GM21390 (cell line): ENCODE measurements around the gene NLRP3.
A peak's percentile ranks its signal among the peaks of the same experiment; 100 is the strongest.
"Not testable (repeated sequence)": the region's sequence is repeated elsewhere in the genome, so short reads cannot be mapped to it uniquely, and the experiment has no call there.

Experiments
- ATAC-seq: cut with Tn5 transposase; IDR thresholded peaks from one replicate; pipeline ENCODE4 v1.9.1; 2021; ENCODE audit not compliant: unreplicated experiment

Gene NLRP3

DNA sequence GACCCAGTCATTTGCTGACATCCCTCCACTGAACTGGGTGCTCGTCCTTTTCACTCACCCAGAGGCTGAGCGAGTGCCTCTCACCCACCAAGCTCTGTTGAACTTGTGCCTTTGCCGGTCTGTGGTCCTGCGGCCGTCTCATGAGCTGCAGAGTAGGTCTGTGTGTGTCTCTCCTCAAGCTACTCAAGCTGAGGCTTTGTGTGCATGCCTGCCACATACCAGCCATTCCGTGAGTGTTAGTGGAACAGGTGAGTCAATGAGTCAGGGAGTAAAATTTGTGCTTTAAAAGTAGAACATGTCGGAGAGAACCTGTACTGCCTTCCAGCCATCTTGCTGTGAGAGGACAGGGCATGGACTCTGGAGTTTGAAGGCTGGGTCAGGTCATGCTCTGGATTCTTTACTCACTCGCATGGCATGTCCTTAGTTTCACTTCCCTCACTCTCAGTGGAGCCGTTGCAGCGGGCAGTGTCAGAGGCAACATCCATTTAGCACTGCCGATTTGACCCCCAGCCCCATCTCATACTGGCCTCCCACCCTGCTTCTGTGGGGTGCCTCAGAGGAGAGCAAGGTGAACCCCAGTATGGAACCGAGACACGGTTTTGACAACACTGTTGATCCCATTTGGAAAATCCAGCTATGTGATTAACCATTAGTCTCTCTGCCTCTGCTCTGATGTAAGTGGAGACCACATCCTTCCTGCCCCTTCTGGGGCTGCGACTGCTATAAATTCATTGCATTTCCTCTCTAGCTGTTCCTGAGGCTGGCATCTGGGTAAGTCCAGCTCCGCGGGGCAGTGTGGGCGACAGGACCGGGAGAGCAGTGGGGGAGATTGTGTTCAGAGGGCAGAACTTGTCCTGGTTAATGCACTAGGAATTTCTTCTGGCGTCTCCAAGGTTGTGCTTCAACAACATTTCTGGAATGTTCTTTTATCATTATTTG, at the start of gene NLRP3:
Gene NLRP3, plus strand, starts transcription at position 751 of the 939 bp plus-strand sequence. CDS start 2,628 bp downstream, outside the sequence.
- no peak for ATAC-seq

DNA sequence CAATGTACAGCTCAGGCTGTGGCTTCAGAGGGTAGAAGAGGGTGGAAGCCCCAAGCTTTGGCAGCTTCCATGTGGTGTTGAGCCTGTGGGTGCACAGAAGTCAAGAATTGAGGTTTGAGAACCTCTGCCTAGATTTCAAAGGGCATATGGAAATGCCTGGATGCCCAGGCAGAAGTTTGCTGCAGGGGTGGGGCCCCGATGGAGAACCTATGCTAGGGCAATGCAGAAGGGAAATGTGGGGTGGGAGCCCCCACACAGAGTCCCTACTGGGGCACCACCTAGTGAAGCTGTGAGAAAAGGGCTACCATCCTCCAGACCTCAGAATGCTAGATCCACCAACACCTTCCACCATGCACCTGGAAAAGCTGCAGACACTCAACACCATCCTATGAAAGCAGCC, 49.6 kb upstream of the NLRP3 start:
- ATAC-seq = not testable (repeated sequence)

DNA sequence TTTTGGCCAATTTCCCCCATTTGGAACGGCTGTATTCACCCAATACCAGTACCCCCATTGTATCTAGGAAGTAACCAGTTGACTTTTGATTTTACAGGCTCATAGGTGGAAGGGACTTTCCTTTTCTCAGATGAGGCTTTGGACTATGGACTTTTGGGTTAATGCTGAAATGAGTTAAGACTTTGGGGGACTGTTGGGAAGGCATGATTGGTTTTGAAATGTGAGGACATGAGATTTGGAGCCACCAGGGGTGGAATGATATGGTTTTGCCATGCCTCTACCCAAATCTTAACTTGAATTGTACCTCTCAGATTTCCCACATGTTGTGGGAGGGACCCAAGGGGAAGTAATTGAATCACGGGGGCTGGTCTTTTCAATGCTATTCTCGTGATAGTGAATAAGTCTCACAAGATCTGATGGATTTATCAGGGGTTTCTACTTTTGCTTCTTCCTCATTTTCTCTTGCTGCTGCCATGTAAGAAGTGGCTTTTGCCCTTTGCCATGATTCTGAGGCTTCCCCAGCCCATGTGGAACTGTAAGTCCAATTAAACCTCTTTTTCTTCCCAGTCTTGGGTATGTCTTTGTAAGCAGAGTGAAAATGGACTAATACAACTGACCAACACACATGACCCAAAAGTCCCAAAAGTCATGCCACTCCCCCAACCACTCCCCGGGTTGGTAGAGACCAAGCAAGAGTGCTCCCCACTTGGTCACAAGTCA, 48.9 kb upstream of the NLRP3 start:
- no peak for ATAC-seq

DNA sequence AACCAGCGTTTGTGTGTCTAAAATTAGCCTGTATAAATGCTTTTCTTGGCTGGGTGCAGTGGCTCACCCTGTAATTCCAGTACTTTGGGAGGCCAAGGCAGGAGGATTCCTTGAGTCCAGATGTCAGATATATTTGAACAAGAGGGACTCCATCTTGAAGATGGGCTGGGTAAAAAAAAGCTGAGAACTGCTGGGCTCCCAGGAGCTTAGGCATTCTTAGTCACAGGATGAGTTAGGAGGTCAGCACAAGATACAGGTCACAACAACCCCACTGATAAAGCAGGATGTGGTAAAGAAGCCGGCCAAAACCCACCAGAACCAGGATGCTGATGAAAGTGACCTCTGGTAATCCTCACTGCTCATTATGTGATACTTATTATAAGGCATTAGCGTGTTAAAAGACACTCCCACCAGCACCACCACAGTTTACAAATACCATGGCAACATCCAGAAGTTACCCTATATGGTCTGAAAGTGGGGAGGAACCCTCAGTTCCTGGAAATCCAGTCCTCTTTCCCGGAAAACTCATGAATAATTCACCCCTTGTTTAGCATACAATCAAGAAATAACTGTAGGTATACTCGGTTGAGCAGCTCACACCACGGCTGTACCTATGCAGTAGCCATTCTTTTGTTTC, 48.1 kb upstream of the NLRP3 start:
- ATAC-seq = no peak

DNA sequence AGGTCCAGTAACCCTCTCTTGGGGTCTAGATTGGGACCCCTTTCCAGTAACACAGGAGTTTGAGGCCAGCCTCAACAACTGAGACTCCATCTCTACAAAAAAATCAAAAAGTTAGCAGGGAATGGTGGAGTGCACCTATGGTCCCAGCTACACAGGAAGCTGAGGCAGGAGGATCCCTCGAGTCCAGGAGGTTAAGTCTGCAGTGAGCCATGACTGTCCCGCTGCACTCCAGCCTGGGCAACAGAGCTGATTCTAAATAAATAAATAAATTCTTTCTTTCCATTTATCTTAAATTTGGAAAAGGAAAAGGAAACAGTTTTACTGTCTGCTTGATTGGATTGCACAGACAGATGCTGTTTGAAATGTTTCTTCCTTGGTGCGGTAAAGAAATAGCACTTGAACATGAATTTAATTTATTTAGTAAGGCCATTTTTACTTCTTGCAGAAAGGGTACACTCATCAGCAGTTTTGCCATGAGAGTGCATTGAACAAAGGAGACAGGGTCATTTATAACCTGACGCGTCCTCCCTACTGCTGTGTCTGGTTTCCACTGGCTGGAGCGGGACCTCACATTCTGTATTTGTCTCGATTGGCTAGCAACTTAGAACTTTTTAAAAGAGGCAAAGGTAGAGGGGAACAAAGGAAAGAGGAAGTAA, 47.4 kb upstream of the NLRP3 start:
- ATAC-seq = no peak

DNA sequence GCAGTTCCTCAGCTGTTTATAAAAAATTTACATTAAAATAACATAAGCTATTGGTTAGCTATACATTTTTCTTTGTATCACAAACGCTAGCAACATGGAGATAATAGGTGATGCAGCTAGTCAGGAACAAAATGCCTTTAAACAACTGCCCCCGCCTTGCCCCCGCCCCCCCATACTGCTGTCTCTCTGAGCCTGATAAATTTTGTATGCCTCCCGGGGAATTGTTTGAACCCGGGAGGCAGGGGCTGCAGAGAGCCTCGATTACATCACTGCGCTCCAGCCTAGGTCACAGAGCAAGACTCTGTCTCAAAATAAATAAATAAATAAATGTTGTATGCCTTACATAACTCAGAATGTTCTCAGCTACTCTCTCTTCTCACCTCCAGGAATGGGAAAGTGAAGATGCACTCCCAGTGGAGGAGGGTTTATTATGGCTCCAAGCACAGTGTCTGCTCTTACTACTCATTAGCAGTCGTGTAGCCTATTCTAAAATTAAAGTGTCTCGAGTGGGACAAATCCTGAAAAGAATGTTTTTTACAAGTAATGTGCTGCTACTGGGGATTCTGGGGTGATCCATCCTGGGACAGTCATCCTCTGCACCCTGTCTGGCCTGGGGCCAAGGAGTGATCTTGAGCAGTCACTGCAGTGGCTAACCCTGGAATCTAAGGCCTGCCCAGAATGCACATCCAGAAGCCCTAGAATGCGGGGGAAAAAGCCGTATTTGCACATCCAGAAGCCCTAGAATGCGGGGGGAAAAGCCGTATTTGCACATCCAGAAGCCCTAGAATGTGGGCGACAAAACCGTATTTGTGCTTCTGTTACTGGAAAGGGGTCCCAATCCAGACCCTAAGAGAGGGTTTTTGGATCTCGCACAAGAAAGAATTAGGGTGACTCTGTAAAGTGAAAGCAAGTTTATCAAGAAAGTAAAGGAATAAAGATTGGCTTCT, 44.9 kb upstream of the NLRP3 start:
- no peak for ATAC-seq

DNA sequence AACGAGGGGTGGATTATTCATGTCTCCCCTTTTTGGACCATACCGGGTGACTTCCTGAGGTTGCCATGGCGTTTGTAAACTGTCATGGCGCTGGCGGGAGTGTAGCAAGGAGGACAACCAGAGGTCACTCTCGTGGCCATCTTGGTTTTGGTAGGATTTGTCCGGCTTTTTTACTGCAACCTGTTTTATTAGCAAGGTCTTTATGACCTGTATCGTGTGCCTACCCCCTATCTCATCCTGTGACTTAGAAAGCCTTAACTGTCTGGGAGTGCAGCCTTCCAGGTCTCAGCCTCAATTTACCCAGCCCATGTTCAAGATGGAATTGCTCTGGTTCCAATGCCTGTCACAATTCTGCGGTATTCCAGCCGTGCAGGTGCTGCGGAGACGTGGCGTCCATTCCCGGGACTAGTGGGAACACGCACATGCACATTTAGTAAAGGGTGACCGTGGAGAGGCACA, 44.1 kb upstream of the NLRP3 start:
- no peak for ATAC-seq

DNA sequence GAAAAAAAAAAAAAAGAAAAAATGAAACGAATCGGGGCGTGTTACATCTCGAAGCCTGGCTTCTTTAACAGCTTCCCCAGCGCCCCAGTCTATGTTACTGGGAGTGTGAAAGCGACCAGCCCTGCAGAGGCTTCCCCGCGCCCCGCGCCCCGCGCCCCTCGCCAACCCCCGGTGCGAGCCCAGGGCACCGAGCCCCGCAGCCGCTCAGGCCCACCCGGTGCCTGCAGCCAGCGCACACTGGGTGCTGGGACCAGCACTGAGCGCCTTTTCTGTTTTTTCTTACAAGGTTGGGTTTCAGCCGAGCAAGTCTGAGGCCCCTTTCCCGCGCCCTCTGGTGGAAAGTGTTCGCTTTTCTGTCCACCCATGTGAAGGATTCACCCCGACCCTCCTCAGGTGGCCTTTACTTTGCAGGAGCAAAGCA, 42.2 kb upstream of the NLRP3 start:
- ATAC-seq = no peak

DNA sequence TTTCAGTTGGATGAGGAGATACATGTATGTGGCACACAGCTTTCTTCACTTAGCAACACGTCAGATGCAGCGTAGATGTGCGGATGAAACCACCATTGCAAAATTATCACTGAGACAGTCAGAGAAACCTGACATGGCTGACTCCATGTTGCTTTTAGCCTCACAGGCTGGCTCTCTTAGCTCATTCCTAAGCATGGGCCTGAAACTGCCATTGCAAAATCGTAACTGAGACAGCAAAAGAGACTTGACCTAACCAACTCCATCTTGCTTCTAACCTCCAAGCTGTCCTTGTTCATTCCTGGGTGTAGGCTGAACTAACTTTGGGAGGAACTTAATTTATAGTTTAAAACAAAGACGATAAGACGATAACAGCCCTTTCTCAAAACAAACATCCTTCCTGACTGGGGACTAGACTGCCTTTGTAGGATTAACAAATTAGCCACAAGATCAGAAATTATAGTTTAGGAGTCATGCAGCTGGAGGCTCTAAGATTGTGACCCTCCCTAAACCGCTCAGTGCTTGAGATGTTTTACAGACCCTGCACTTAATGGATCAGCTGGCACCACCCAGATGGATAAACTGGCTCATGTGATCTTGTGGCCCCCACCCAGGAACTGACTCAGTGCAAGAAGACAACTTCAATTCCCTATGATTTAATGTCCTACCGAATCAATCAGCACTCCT, 41.2 kb upstream of the NLRP3 start:
- not testable (repeated sequence) for ATAC-seq

DNA sequence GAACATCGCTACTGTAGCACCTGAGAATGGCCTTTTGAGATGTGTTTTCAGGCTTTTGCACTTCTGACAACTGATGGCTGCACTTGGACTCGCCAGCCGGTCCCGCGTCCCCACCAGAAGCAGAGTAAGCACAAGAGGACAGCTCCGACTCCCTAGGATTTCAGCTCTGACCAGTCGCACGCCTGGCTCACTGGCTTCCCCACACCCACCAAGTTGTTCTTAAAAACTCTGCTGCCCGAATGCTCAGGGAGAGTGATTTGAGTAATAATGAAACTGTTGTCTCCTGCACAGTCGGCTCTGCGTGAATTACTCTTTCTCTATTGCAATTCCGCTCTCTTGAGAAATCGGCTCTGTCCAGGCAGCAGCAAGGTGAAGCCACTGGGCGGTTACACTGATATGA, 40.2 kb upstream of the NLRP3 start:
- no peak for ATAC-seq

DNA sequence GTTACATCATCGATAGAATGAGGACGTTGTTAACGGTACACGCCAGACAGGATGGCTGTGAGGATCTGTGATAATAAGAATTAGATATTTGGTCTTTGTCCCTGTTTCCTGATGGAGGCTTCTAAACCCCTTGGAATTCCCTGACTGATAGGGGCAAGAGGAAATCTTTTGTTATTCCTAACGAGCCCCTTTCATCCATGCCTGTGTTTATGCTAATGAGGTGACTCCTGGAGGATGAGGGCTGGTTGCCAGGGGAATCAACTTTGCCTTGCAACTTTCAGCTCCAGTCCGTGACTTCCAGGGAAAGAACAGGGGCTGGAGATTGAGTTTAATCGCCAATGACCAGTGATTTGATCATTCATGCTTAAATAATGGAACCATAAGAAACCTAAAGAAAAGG, 39.3 kb upstream of the NLRP3 start:
- no peak for ATAC-seq

DNA sequence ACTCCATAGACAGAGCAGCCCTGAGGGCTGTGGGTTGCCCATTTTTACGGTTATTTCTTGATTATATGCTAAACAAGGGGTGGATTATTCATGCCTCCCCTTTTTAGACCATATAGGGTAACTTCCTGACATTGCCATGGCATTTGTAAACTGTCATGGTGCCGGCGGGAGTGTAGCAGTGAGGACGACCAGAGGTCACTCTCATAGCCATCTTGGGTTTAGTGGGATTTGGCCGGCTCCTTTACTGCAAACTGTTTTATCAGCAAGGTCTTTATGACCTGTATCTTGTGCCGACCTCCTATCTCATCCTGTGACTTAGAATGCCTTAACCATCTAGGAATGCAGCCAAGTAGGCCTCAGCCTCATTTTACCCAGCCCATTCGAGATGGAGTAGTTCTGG, 38.3 kb upstream of the NLRP3 start:
- not testable (repeated sequence) for ATAC-seq

DNA sequence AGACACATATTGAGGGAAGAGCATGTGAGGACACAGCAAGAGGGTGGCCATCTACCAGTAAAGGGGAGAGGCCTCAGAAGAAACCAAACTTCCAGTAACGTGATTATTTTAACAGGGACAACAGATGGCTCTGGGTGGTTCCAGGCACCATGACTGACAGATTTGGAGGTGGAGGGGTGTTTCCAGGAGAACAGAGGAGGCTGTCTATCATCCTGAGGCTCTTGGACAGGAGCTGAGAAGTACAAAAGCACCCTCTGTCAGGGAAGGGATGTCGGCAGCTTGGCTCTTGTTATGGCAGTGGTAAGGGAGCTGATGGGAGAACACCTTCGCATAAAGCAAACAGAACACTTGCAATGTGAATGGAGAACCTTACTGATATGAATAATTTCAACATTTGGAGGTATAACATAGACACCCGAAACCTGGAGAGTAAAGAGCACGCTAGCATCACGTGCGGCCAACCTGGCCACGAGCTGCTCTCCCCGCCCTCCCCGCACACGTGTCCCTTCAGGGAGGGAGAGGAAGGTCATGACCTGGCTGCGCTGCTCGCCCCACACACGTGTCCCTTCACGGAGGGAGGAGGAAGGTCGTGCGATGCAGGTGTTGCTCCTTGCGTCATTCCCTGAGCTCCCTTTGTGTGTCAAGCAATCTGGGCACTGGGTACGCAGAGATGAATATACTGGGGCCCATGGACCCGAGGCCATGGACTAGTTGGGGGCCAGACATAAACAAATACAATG, 37.5 kb upstream of the NLRP3 start:
- no peak for ATAC-seq

DNA sequence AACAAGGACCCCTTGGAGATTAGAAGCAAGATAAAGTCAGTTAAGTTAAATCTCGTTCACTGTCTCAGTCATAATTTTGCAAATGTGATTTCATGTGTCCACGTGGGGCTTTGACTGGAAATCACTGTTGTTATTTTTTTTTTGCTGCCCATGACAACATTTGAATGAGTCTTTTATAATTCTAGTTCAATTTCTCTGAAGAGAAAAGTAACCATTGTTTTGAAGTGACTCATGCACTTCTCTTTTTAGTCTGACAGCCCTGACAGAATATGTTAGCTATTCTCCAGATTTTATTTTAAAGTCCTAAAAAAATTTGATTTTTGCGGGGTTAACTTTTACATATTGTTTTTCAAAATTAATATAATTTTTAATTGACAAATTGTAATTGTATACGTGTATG, 30.7 kb upstream of the NLRP3 start:
- no peak for ATAC-seq

DNA sequence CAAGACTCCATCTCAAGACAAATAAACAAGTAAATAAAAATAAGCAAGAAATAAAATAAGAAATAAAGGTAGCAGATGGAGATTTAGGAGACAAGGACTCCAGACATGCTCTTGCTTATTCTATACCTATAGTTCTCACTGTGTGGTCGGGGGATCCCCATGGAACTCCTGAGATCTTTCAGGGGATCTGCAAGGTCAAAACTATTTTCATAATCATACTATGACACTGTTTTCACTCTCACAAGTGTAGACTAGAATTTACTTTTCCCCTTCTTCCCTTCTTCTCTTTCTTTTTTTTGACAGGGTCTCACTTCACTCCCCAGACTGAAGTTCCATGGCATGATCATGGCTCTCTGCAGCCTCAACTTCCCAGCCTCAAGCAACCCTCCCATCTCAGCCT, 29.8 kb upstream of the NLRP3 start:
- peak; percentile 22 for ATAC-seq

DNA sequence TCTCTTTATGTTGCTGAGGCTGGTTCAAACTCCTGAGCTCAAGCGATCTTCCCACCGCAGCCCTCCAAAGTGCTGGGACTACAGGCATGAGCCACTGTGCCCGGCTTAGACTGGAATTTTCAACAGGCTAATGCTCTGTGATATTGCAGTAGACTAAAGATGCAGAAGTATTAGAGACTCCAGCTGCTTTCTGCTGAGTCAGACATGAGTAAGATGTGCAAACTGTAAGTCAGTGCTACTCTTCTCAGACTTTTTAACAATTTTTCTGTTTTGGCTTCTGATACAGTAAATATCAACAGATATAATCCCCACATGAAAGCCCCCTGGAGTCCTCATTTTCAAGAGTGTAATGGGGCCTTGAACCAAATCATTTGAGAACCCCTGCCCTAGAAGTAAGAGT, 29.3 kb upstream of the NLRP3 start:
- ATAC-seq = no peak

DNA sequence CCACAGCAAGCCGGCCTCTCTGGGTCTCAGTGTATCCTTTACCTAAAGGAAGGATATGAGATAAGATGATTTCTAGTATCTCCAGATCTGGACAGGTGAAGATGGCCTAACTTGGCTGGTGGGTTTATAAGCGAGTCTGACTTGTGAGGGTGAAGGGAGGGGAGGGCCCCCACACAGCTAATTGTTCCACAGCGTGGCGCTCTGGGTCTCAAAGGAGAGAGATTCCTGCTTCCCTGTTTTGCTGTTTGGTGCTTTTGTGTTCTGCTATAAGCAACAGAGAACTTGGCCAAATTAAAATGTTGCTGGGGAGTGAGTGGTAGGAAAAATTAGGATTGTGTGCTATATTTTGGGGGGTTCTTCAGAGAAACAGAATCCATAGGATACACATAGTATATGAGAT, 28.9 kb upstream of the NLRP3 start:
- ATAC-seq = no peak

DNA sequence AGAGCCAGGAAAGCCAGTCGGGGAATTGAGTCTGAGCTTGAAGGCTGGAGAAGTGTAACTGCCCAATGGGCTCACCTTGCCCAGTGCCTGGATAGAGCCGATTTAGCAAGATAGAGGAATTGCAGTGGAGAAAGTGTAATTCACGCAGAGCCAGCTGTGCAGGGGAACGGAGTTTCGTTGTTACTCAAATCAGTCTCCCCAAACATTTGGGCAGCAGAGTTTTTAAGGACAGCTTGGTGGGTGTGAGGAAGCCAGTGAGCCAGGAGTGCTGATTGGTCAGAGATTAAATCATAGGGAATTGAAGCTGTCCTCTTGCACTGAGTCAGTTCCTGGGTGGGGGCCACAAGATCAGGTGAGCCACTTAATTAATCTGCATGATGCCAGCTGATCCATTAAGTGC, 28.4 kb upstream of the NLRP3 start:
- ATAC-seq = no peak
